ENCODE measurements around the gene ANGPTL5.
A peak's percentile ranks its signal among the peaks of the same experiment; 100 is the strongest.
"Not testable (repeated sequence)": the region's sequence is repeated elsewhere in the genome, so short reads cannot be mapped to it uniquely, and the experiment has no call there.

ANGPTL5 gene

DNA sequence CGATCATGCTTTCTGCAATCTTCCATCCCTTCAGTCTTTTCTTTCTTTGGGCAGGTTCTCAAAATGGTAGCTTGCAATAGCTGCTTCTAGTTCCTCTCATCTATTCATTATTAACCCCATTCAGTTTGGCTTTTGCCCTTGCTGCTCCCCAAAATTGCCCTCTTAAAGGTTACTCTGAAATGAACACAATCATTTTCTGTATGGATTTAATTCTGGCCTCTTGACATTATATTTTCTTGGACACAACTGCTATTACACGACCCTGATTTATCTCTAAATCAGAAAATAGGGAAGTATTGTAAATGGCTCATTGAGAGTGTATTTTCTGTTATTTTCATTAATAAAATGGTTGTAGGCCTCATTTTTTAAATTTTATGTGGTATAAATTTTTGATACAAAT lies at the start of gene ANGPTL5:
Gene ANGPTL5 (minus strand): TSS at position 101 of the 400 bp plus-strand sequence. CDS start 8,613 bp downstream, outside the sequence.
- no peak for DNase-seq (ENCODE audit: low read depth)
- peak within 1 kb of the TSS; percentile 72 for H3K4me3 ChIP-seq (ENCODE audit: low read depth, low read length)

DNA sequence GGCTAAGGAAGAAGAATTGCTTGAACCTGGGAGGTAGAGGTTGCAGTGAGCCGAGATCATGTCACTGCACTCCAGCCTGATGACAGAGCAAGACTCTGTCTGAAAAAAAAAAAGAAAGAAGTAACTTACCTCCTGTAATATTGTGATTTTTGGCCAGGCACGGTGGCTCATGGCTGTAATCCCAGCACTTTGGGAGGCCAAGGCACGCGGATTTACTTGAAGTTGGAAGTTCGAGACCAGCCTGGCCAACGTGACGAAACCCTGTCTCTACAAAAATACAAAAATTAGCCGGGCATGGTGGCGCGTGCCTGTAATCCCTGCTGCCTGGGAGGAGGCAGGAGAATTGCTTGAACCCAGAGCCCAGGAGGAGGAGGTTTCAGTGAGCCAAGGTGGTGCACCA lies 47.9 kb upstream of the ANGPTL5 start:
- DNase-seq (ENCODE audit: low read depth); H3K4me3 ChIP-seq (ENCODE audit: low read depth, low read length): not testable (repeated sequence)

DNA sequence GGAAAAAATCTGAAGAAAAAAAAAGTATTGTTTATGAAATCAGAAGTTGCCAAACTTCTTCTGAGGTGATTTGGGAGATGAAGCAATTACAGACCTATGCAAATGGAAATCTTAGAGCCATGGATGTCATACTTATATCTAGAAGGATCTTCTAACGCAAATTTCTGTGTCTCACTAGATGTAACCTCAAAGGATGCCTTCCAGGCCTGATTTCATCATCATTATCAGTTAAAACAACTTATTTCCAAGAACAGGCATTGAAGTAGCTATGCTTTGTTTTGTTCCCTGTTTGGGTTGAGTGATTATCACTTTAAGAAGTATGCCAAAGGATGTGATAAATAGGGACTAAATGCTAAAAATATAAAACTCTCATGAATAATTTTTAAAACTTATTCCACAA lies 43.9 kb upstream of the ANGPTL5 start:
- H3K4me3 ChIP-seq (ENCODE audit: low read depth, low read length) = no peak overlapping the region
- DNase-seq (ENCODE audit: low read depth) = no peak

DNA sequence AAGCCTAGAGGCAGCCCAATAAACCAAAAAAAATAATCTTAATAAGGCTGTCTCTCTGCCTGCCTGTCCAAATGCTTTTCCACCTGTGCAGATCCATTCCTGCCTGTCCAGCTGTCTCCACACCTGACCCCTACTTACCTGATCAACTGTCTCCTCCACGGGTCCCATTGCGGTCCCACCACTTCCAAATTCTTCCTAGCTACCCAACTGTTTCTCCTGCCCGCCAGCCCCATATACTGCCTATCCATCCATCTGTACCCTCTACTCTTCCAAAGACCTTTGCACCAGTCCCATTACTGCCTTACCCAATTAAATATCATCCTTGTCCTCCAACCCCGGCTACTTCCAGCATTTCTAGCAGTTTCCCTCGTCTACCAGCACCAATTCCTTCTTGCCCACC lies 39.4 kb upstream of the ANGPTL5 start:
- H3K4me3 ChIP-seq (ENCODE audit: low read depth, low read length) = no peak overlapping the region
- DNase-seq (ENCODE audit: low read depth) = no peak

DNA sequence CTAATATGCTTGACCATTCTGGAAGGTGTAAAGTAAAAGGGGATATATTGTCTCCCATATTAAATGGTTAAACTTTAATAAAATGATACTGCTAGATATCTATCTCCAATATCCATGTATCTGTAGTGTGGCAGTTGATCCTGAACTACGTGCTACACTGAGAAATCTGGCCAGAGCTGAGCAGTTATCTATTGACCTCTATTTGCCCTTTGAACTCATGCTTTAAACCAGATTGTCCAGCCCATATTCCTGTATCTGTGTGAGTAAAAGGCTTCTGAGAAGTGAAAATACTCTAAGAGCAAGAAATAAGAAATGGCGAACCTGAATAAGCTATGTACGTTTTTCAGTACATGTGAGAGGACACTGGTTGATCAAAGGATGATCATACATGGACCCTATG lies 39.0 kb upstream of the ANGPTL5 start:
- H3K4me3 ChIP-seq (ENCODE audit: low read depth, low read length) = no peak overlapping the region

DNA sequence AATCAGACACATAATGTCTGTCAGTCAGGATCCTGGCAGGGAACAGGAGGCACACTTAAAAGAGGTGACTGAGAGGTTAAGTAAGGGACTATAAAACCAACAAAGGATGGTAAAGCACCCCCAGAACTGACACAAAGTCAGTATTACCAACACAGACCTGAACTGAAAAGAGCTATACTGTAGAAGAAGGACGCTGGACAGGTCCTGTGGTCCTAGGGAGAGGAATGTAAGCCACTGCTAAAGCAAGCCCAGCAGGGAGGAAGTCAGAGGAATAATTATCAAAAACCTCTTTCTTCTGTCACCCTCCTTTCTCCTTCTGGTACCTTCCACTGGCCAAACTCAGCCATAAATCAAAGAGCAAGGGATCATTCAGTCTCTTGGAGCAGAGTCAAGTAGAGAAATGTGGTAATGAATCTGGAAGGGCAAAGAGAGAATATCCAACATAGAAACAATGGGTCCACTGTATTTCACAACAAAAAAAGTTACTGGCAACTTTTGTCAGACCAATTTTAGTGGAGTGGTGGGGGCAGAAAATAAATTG lies 33.4 kb upstream of the ANGPTL5 start:
- no peak overlapping the region for H3K4me3 ChIP-seq (ENCODE audit: low read depth, low read length)
- DNase-seq (ENCODE audit: low read depth) = no peak

More for the DNA sequence above, 39.0 kb upstream of the ANGPTL5 start:
- no peak for DNase-seq (ENCODE audit: low read depth)

DNA sequence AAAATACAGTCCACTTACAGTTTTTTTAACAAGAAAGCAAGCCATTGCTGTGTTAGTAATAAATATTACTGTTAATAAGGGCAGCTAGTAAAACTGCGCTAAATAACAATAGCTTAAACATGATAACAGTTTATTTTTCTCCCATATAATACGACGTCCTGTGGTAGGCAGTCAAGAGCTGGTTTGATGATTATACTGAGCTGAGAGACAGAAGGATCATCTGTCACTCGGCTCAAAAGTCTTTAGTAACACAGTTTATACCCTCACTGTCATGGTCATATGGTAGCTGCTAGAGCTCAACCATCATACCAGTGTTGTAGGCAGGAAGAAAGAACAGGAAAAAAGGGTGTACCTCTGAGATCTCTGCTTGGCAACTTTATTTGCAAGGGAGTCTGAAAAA lies 29.1 kb upstream of the ANGPTL5 start:
- no peak for DNase-seq (ENCODE audit: low read depth)
- H3K4me3 ChIP-seq (ENCODE audit: low read depth, low read length) = no peak overlapping the region

DNA sequence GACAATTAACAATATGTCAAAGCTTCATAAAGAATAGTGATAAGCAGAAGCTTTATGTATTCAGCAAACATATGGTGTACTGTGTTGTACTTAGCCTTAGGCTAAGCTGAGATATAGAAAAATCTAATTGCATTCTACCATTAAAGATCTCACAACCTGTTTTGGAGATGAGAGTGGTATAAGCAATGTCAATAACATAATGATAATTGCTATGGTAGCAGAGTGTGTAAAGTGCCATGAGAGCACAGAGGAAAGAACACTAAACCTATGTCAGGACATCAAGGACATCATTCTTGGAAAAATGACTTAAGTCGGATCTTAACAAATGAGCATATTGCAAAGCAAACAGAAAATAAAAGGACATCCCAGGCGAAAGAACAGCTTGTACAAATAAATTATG lies 28.6 kb upstream of the ANGPTL5 start:
- H3K4me3 ChIP-seq (ENCODE audit: low read depth, low read length) = no peak overlapping the region
- DNase-seq (ENCODE audit: low read depth) = no peak

DNA sequence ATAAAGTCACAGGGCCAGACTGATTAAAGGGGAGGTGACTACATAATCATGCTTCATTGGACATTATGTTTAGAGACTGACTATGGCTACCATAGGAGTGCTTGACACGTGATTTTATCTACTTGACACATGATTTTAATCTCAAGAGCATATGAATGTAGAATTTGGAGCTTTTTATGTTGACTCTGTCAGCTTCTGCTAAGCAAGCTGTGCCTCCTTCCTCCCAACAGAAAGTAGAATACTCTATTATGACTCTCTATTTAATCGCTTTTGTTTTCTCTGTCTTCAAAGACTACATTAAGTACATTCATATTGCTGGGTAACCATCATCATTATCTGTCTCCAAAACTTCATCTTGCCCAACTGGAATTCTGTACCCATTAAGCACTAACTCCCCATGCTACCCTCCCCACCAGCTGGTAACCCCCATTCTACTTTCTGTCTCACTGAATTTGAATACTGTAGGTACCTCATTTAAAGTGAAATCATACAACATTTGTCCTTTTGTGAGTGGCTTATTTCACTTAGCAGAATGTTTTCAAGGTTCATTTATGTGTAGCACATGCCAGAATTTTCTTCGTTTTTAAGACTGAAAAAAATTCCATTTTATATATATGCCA lies 24.7 kb upstream of the ANGPTL5 start:
- no peak for DNase-seq (ENCODE audit: low read depth)

DNA sequence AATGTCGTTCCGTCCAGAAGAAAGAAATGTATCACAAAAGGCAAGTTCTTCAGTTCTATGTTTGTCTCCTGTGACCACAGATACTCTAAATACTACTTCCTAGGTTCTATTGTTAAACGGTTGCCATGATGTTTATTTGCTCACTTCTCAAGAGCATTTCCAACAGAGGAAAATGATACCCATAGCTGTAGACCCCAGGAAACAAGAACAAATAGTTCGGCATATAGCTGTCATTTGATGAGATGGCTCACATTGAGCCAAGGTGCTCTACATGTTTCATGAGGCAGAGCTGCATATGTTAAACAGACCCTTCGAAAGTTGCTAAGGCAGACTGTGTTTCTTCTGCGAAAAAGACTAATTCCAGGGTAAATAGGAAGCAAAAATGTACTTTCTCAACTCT lies 15.4 kb upstream of the ANGPTL5 start:
- no peak for DNase-seq (ENCODE audit: low read depth)

More for the DNA sequence above, 24.7 kb upstream of the ANGPTL5 start:
- H3K4me3 ChIP-seq (ENCODE audit: low read depth, low read length) = no peak overlapping the region

DNA sequence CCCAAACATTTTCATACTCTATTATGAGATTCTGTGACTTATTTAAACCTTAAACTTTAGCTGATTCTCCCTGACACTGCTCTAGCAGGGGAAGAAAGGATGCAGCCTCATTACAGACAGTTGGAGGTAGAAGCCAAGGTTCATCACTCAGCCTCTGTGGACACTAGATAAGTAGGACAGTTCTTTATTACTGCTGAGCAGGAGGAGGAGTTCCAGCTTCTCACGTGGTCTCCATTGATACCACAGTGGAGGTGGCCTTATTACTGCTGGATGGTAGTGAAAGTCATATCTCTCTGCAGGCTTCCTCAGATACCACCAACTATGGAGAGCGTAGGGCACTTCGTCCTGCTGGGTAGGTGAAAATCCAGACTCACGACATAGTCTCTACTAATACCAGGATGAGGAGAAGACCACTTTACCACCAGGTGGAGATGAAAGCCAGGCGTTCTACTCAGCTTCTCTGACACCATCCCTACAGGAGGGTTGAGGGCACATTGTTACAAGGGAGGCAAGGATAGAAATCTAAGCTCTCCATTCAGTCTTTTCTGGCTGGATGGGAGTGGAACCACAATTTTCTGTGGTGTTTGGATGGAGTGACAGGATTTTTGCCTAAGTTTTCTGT lies 13.1 kb upstream of the ANGPTL5 start:
- no peak for DNase-seq (ENCODE audit: low read depth)
- no peak overlapping the region for H3K4me3 ChIP-seq (ENCODE audit: low read depth, low read length)

More for the DNA sequence above, 15.4 kb upstream of the ANGPTL5 start:
- H3K4me3 ChIP-seq (ENCODE audit: low read depth, low read length) = no peak overlapping the region

DNA sequence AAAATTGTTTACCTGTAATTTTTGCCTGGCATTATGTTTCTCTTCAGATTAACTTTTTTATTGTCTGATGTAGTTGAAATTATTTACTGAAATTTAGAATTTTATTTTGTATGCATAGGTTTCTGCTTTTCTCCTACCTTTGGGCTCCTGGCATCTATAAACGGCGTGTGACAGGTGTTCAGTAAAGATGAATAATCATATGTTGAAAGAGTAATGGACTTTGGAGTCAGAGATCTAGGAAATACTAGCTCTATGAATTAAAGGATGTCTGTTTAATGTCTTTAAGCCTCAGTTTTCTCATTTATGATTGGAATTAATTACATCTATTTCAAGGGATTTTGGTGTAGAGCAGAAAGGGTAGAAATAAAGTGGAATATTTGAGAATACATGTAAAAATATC lies 7.2 kb upstream of the ANGPTL5 start:
- no peak overlapping the region for H3K4me3 ChIP-seq (ENCODE audit: low read depth, low read length)
- DNase-seq (ENCODE audit: low read depth) = no peak

DNA sequence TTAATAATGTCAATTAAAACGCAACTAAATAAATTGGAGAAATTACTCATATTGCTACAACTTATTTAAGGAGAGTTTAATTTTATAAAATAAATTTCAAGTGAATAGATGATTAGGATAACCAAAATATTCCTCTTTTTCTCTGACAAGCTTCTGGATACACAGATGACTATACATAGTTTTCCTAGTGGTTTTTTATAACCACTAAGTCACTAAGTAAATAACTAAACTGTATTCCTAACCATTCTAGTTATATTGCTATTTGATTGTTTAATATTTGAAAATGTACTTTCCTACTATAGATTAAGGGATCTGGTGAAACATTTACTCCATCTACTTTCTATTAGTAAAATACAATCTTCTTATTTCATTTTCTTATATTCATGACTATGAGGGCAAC lies 4.7 kb upstream of the ANGPTL5 start:
- no peak for DNase-seq (ENCODE audit: low read depth)

DNA sequence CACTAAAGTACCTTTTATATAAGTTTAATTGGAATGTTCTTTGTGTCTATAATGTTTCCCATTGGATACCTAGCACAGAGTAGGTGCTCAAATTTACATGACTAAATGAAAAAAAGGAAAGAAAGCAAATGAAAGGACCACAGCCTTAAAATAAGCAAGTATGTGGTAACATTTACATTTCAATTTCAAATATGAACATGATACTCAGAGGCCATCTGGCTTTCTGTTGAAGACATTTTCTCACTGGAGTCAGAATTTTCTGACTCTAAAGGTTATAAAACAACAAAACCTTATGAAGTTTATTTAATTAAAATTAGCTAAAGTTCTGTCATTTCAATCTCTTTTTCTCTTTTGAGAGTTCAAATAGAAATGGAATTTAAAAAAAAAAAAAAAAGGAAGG lies 904 bp upstream of the ANGPTL5 start:
- no peak overlapping the region for H3K4me3 ChIP-seq (ENCODE audit: low read depth, low read length)
- no peak for DNase-seq (ENCODE audit: low read depth)

More for the DNA sequence above, 4.7 kb upstream of the ANGPTL5 start:
- no peak overlapping the region for H3K4me3 ChIP-seq (ENCODE audit: low read depth, low read length)

DNA sequence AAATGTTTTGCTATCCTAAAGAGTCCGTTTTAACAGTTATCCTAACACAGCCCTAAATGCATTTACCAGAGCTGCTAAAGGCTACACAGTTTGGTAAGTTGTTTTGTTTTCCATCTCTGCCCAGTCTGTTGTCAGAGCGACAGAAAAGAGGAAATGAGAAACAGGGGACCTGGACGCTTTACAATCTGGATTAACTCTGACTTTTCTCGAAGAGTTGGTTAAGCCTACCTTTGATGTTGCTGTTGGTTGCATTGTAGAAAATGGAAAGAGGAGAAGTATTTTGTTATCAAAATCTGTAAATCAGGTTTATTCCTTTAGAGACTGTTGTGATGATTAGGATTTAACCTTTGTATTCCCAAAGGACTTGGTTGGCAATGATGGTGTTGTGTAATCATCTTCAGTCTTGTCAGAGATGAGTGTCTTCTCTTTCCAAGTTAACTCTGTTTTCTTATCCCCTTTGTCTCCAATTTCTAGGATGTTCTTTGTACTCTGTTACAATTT lies 481 bp downstream of the ANGPTL5 start:
- H3K4me3 ChIP-seq (ENCODE audit: low read depth, low read length) = peak overlapping the region; percentile 72
- DNase-seq (ENCODE audit: low read depth) = peak; percentile 53

DNA sequence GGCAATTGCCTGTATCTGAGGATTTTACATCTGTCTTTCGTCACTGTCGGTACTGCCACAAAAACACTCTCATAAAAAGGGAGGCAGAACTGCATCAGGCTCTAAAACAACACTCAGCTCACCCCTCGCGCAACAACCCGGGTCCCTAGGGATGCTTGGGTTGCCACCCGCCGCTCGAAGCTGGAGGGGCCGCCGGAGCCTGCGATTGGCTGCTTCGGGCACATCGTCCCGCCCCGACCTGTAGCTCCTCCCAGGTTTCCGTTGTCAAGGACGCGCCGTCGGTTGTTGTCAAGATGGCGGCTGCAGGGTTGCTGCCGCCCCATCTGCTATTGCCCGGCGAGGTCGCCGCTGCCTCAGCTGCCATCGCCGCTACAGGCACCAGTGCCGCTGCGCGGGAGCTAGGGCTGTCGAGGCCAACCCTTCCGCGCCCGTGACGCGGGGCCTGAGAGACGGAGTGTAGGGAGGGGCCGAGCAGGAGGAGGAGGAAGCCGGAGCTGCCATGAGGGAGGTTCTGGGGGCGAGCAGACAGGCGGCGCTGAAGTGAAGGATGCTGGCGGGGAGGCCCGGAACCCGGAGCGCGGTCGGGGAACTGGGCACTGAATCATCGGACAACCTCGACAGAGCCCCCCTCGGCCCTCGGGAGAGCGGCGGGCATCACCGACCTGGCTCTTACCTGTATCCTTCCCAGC lies 1.4 kb downstream of the ANGPTL5 start, which contains the start of gene CEP126:
Gene CEP126 (plus strand): TSS at position 273 of the 689 bp plus-strand sequence. CDS start 275 bp downstream, at position 548.
- H3K4me3 ChIP-seq (ENCODE audit: low read depth, low read length) = peak within 1 kb of the TSS; percentile 72
- DNase-seq (ENCODE audit: low read depth) = peak; percentile 88

DNA sequence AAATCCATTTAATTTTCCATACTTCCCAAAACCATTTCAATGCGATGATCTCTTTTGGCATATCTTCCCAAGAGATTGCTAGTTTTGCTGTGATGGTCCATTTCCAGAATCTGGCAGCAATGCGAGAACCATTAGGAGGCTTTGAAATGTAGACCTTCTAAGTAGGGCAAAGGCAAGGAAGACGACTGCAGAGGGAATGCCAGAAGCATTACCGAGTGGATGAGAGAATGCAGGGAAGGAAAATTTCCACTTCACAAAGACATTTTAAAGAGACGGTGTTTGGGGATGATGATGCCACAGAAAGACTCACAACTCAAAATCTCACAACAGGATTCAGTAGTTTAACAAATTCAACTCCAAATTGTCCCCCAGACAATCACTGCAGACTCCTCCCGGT lies 2.0 kb downstream of the ANGPTL5 start:
- DNase-seq (ENCODE audit: low read depth) = peak; percentile 18

DNA sequence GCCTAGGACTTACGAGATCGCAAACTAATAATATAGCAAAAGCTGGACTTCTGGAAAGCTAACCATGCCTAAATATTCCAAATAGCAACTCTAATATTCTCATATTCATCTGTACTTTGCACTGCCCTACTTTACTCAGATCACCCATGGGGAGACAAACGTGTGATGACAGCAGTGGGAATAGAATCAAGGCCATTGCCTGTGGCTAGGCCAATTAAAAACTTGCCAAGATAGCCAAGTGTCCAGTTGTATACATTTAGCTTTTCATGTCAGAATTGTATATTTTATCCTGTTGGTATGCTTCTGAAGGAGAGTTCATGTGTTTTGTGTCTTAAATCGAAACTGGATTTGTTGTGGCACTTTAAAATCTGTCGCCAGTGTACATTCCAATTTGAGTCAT lies 2.7 kb downstream of the ANGPTL5 start:
- no peak for DNase-seq (ENCODE audit: low read depth)
- no peak overlapping the region for H3K4me3 ChIP-seq (ENCODE audit: low read depth, low read length)

More for the DNA sequence above, 2.0 kb downstream of the ANGPTL5 start:
- peak overlapping the region; percentile 72 for H3K4me3 ChIP-seq (ENCODE audit: low read depth, low read length)

DNA sequence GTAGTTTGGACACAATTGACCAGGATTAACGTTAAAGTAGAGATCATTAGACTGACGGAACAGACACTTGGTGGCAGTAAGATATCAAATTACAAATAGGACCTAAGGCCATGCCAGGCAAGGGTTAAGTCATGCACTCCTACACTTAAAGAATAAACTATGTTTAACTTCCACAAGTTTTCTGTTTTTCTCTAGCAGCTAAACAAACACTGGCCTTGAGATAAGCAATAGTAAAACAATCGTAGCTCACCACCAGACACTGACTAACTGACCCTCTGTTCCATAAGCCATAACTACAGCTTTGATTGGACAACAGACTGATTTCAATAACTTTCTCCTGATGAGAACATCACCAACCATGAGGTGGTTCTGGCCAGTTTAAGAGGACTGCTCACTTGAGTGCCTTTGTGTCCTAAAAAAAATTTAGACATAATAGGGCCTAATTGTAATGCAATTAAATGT lies 3.5 kb downstream of the ANGPTL5 start:
- no peak overlapping the region for H3K4me3 ChIP-seq (ENCODE audit: low read depth, low read length)
- no peak for DNase-seq (ENCODE audit: low read depth)

DNA sequence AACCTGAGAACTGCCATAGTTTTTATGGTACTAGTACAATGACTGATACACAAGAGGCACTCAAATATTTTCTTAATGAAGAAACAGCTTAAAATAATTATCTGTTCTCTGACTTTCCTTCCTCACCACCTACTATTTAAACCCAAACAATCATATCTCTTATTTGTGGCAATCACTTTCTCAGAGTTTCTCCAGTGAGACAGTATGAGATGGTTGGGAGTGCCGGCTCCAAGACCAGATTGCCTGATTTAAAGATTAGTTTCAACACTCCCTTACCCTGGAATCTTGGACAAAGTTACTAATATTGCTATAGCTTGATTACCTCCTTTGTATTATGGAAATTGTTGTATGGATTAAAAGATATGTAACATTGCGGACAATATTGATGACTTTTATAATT lies 7.2 kb downstream of the ANGPTL5 start:
- DNase-seq (ENCODE audit: low read depth) = no peak
- no peak overlapping the region for H3K4me3 ChIP-seq (ENCODE audit: low read depth, low read length)

Data from skeletal muscle cell (primary cell).